ENCODE measurements around the gene AFAP1L2. TPM values are rescaled to one million over a fixed set of nuclear protein-coding genes. Genes with fewer than 3 reads are reported as not detected.
"Not testable (repeated sequence)": the region's sequence is repeated elsewhere in the genome, so short reads cannot be mapped to it uniquely, and the experiment has no call there.

The AFAP1L2 gene
- total RNA-seq, 2 experiments from 2014 or later = 2.3 to 8.6 TPM

- POLR2A ChIA-PET = no interaction called here
Measured at GRCh38 chr10:114334301-114334700, 70.0 kb downstream of the AFAP1L2 start.

GRCh38 chr10:114333441-114333840 is 70.9 kb downstream of the AFAP1L2 start:
- H3K4me1 ChIP-seq (ENCODE audit: insufficient read depth, low read length, poor library complexity, severe bottlenecking); H3K9me3 ChIP-seq (ENCODE audit: low read length); H3K4me2 ChIP-seq (ENCODE audit: low read length); H3K36me3 ChIP-seq (ENCODE audit: insufficient read depth, low read length); H3K79me2 ChIP-seq (ENCODE audit: insufficient read depth, low read depth, low read length); H3K9me2 ChIP-seq (ENCODE audit: insufficient read depth, low read length); CTCF ChIA-PET (ENCODE audit: unreplicated experiment); H4K20me1 ChIP-seq (ENCODE audit: insufficient read depth, low read length); H3K27ac ChIP-seq (ENCODE audit: low read depth, low read length, poor library complexity, severe bottlenecking); BruUV-seq (replicated peaks); DNase-seq (ENCODE audit: low spot score); H2AFZ ChIP-seq (ENCODE audit: low read length); H3K4me3 ChIP-seq (ENCODE audit: low read depth, low read length, poor library complexity, severe bottlenecking); intact Hi-C loops (cut with micrococcal nuclease; ENCODE audit: unreplicated experiment): not testable (repeated sequence)
- POLR2A ChIA-PET = interaction anchor here (0.5 to 0.7 kb wide), 2 partner anchors 250 to 539 kb away, joined by 3 read pairs; no protein-coding TSS in a partner anchor

More at GRCh38 chr10:114334301-114334700, 70.0 kb downstream of the AFAP1L2 start:
- Histone ChIP-seq H3K4me3 (ENCODE audit: low read depth, low read length, poor library complexity, severe bottlenecking) (no peak overlapping the region), H3K27ac (ENCODE audit: low read depth, low read length, poor library complexity, severe bottlenecking) (no peak overlapping the region), H3K36me3 (ENCODE audit: insufficient read depth, low read length) (no peaks in the 10 kb centered on the region), H3K9me2 (ENCODE audit: insufficient read depth, low read length) (no peaks in the 10 kb centered on the region), H4K20me1 (ENCODE audit: insufficient read depth, low read length) (no peaks in the 10 kb centered on the region), H3K4me2 (ENCODE audit: low read length) (no peak overlapping the region), H3K79me2 (ENCODE audit: insufficient read depth, low read depth, low read length) (no peaks in the 10 kb centered on the region), H3K9me3 (ENCODE audit: low read length) (no peaks in the 10 kb centered on the region), H3K4me1 (ENCODE audit: insufficient read depth, low read length, poor library complexity, severe bottlenecking) (no peaks in the 10 kb centered on the region), H2AFZ (ENCODE audit: low read length) (no peak overlapping the region)
- no peak for DNase-seq (ENCODE audit: low spot score)
- intact Hi-C loops (cut with micrococcal nuclease; ENCODE audit: unreplicated experiment) = no loop called here
- BruUV-seq (replicated peaks) = no TSS peak
- CTCF ChIA-PET (ENCODE audit: unreplicated experiment) = no interaction called here
- TF ChIP-seq EZH2phosphoT487 (IDR thresholded peaks at IDR 0.05; ENCODE audit: borderline replicate concordance, low read depth, low read length) (no peak), CTCF (conservative IDR thresholded peaks at IDR 0.05; ENCODE audit: low read length) (no peak)

- Histone ChIP-seq H3K27ac (ENCODE audit: low read depth, low read length, poor library complexity, severe bottlenecking) (no peak overlapping the region), H3K4me2 (ENCODE audit: low read length) (no peak overlapping the region)
- CTCF ChIA-PET (ENCODE audit: unreplicated experiment) = no interaction called here
Measured at GRCh38 chr10:114332301-114333192, 71.8 kb downstream of the AFAP1L2 start.

More at GRCh38 chr10:114332301-114333192, 71.8 kb downstream of the AFAP1L2 start:
- no TSS peak for BruUV-seq (replicated peaks)
- no peaks in the 10 kb centered on the region for H4K20me1 ChIP-seq (ENCODE audit: insufficient read depth, low read length)
- no peaks in the 10 kb centered on the region for H3K9me2 ChIP-seq (ENCODE audit: insufficient read depth, low read length)
- intact Hi-C loops (cut with micrococcal nuclease; ENCODE audit: unreplicated experiment) = no loop called here
- no peak overlapping the region for H2AFZ ChIP-seq (ENCODE audit: low read length)
- no peak overlapping the region for H3K4me3 ChIP-seq (ENCODE audit: low read depth, low read length, poor library complexity, severe bottlenecking)
- no peak for DNase-seq (ENCODE audit: low spot score)
- no peaks in the 10 kb centered on the region for H3K4me1 ChIP-seq (ENCODE audit: insufficient read depth, low read length, poor library complexity, severe bottlenecking)
- POLR2A ChIA-PET = interaction anchor here (0.5 to 0.7 kb wide), 2 partner anchors 410 to 540 kb away, joined by 3 read pairs; no protein-coding TSS in a partner anchor
- H3K79me2 ChIP-seq (ENCODE audit: insufficient read depth, low read depth, low read length) = no peaks in the 10 kb centered on the region
- no peaks in the 10 kb centered on the region for H3K9me3 ChIP-seq (ENCODE audit: low read length)
- no peak for TF ChIP-seq CTCF (conservative IDR thresholded peaks at IDR 0.05; ENCODE audit: low read length)
- no peak for TF ChIP-seq EZH2phosphoT487 (IDR thresholded peaks at IDR 0.05; ENCODE audit: borderline replicate concordance, low read depth, low read length)
- H3K36me3 ChIP-seq (ENCODE audit: insufficient read depth, low read length) = no peaks in the 10 kb centered on the region
